Natural killer cell (primary cell): ENCODE data around the gene NRXN3. TPM values are rescaled to one million over a fixed set of nuclear protein-coding genes. Genes with fewer than 3 reads are reported as not detected.

ENCODE experiments used
- ATAC-seq, 3 donors: fragments of 150-1000 bp in 2 of 3; fragments of 200-7000 bp in 1 of 3; cut with Tn5 transposase; 1 replicate in 1 of 3; 2 replicates in 2 of 3; pipeline ENCODE4 v1.10.0; 2021; ENCODE audit warnings: mild to moderate bottlenecking in 2 of 3, moderate library complexity in 2 of 3
- DNase-seq, 2 donors: peaks; one replicate each; pipeline versions ENCODE4 v3.0.0 to v3.0.0-alpha.2; 2013 to 2021; ENCODE audit warnings: mixed read lengths in 1 of 2
- H3K27ac ChIP-seq: one replicate; pipeline ENCODE4 v1.5.1; 2013; ENCODE audit warnings: mild to moderate bottlenecking, low read length
- H3K27me3 ChIP-seq: one replicate; pipeline ENCODE4 v1.6.1; 2013; ENCODE audit warnings: low read length; ENCODE audit not compliant: control insufficient read depth, insufficient read depth
- H3K36me3 ChIP-seq: one replicate; pipeline ENCODE4 v1.6.1; 2013; ENCODE audit warnings: low read length; ENCODE audit not compliant: control insufficient read depth, insufficient read depth
- H3K4me1 ChIP-seq: one replicate; pipeline ENCODE4 v1.6.1; 2013; ENCODE audit warnings: low read length; ENCODE audit not compliant: control insufficient read depth, insufficient read depth
- H3K4me3 ChIP-seq: one replicate; pipeline ENCODE4 v1.5.1; 2013; ENCODE audit warnings: low read length
- H3K9me3 ChIP-seq: one replicate; pipeline ENCODE4 v1.6.1; 2013; ENCODE audit warnings: low read length; ENCODE audit not compliant: control insufficient read depth, insufficient read depth
- H3K27ac Mint-ChIP-seq, 2 donors: one replicate each; pipeline ENCODE4 v1.8.0; 2022; ENCODE audit warnings: mild to moderate bottlenecking in 2 of 2, mixed read lengths in 2 of 2, moderate library complexity in 1 of 2
- H3K27me3 Mint-ChIP-seq, 2 donors: one replicate each; pipeline ENCODE4 v1.8.0; 2022; ENCODE audit warnings: low read depth in 2 of 2, mixed read lengths in 2 of 2
- H3K36me3 Mint-ChIP-seq: one replicate; pipeline ENCODE4 v1.8.0; 2022; ENCODE audit warnings: mixed read lengths
- H3K4me1 Mint-ChIP-seq, 2 donors: one replicate each; pipeline ENCODE4 v1.8.0; 2022; ENCODE audit warnings: mixed read lengths in 2 of 2
- H3K4me3 Mint-ChIP-seq: one replicate; pipeline ENCODE4 v1.8.0; 2022; ENCODE audit warnings: mild to moderate bottlenecking, moderate library complexity, mixed read lengths
- H3K9me3 Mint-ChIP-seq, 2 donors: one replicate each; pipeline ENCODE4 v1.8.0; 2022; ENCODE audit warnings: mixed read lengths in 2 of 2
- WGBS: methylation state at CpG from one replicate; pipeline ENCODE4 v1.1.7; 2013; ENCODE audit warnings: missing lambda C conversion rate; ENCODE audit not compliant: insufficient coverage; 5-methylcytosine and 5-hydroxymethylcytosine counted together
- intact Hi-C: fragments of 100-400 bp; cut with micrococcal nuclease; formaldehyde crosslinking; loops from one replicate; pipeline ENCODE4 v1.14.2; 2022
- total RNA-seq, 4 donors: library from RNA; stranded (reverse); fragments of 120-200 nt in 1 of 4; gene quantifications; one replicate each; pipeline versions ENCODE4 v1.2.3 to v1.2.4, GENCODE V29; 2013 to 2022
- TF ChIP-seq, protein P1 (sequence below): fragments of 200-600 bp; IDR thresholded peaks from one replicate; pipeline ENCODE4 v1.8.0; 2022; ENCODE audit warnings: antibody characterized with exemption

Gene NRXN3
- total RNA-seq, 3 donors from 2014 or later (not counting 1 experiment from before 2014, with no cell fraction given), result not detected

DNA sequence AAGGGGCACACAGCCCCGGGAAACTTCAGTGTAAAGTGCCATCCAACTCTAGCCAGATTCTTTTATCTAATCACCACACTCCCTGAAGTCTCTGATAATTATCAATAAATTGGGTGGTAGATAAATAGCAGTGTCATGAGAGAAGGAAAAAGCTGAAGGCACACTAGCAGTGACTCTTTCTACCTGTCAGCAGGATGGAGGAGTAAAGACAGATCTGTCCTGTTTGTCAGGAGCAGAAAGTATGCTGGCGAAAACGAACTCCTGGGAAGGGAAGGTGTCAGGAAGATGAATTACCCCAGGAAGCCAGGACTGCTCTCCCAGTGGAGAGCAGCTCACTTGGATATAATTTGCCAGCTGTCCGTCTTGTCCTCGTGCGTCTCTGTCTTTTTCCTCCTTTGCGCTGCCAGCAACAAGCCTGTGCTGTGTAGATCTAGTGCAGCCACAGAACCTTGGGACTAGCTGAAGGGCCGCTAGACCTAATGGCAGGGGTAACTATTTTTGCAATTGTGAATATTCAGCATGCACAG lies 1059.3 kb downstream of the NRXN3 start:
- H3K4me3 Mint-ChIP-seq, result no peak overlapping the region
- H3K4me3 ChIP-seq, result no peak overlapping the region
- H3K27ac ChIP-seq, result no peak overlapping the region
- TF ChIP-seq, protein P1, sequence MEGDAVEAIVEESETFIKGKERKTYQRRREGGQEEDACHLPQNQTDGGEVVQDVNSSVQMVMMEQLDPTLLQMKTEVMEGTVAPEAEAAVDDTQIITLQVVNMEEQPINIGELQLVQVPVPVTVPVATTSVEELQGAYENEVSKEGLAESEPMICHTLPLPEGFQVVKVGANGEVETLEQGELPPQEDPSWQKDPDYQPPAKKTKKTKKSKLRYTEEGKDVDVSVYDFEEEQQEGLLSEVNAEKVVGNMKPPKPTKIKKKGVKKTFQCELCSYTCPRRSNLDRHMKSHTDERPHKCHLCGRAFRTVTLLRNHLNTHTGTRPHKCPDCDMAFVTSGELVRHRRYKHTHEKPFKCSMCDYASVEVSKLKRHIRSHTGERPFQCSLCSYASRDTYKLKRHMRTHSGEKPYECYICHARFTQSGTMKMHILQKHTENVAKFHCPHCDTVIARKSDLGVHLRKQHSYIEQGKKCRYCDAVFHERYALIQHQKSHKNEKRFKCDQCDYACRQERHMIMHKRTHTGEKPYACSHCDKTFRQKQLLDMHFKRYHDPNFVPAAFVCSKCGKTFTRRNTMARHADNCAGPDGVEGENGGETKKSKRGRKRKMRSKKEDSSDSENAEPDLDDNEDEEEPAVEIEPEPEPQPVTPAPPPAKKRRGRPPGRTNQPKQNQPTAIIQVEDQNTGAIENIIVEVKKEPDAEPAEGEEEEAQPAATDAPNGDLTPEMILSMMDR, result no peak
- no peak overlapping the region for H3K27ac Mint-ChIP-seq
- peaks cover 8% of the 10 kb centered on the region for H3K9me3 ChIP-seq
- no peaks in the 10 kb centered on the region for H3K36me3 ChIP-seq
- DNase-seq (no peak), ATAC-seq (no peak)
- H3K27me3 ChIP-seq, result no peaks in the 10 kb centered on the region
- intact Hi-C loops, result no loop called here
- no peaks in the 10 kb centered on the region for H3K4me1 ChIP-seq
- H3K36me3 Mint-ChIP-seq, result no peaks in the 10 kb centered on the region
- no peaks in the 10 kb centered on the region for H3K4me1 Mint-ChIP-seq
- H3K27me3 Mint-ChIP-seq, result no peaks in the 10 kb centered on the region
- peaks cover 6 to 7% of the 10 kb centered on the region in 2 donors for H3K9me3 Mint-ChIP-seq
- 35% methylated on average over 7 of the region's 8 CpGs for whole genome bisulfite sequencing

GRCh38 chr14:79242666-79243065 lies 1072.5 kb downstream of the NRXN3 start:
- Histone ChIP-seq H3K9me3 (no peaks in the 10 kb centered on the region), H3K27me3 (no peaks in the 10 kb centered on the region), H3K27ac (no peak overlapping the region), H3K4me1 (no peaks in the 10 kb centered on the region), H3K4me3 (no peak overlapping the region), H3K36me3 (no peaks in the 10 kb centered on the region)
- TF ChIP-seq, protein P1, result no peak
- H3K27me3 Mint-ChIP-seq, result no peaks in the 10 kb centered on the region
- no peak overlapping the region for H3K4me3 Mint-ChIP-seq
- H3K4me1 Mint-ChIP-seq, result no peaks in the 10 kb centered on the region
- intact Hi-C loops, result no loop called here
- DNase-seq, result no peak
- peaks cover 3 to 13% of the 10 kb centered on the region in 2 donors for H3K9me3 Mint-ChIP-seq
- no peaks in the 10 kb centered on the region for H3K36me3 Mint-ChIP-seq
- no peak for ATAC-seq
- H3K27ac Mint-ChIP-seq, result no peak overlapping the region

DNA sequence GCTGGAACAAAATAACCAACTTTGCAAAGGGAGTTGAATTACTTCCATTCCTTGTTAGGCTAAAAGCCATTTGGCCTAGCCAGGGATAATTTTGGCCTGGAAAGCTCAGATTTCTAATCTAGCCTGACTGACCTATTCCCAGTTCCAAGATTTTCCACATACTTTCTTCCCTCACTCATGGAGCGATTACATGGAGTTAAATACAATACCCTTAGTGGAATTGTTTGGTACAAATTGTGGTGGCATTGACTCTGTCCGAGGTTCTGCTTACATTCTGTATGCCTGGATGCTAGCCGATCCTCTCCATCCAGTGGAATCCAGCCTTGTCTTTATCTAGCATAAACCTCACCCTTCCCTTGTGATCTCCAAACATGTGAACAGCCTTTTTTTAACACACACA lies 1076.0 kb downstream of the NRXN3 start:
- H3K27ac ChIP-seq, result no peak overlapping the region
- ATAC-seq (no peak), DNase-seq (no peak)
- H3K4me3 ChIP-seq, result no peak overlapping the region
- intact Hi-C loops, result no loop called here
- H3K27me3 ChIP-seq, result no peaks in the 10 kb centered on the region
- Mint-ChIP-seq H3K36me3 (no peaks in the 10 kb centered on the region), H3K4me1 (no peaks in the 10 kb centered on the region), H3K4me3 (no peak overlapping the region), H3K27me3 (no peaks in the 10 kb centered on the region), H3K27ac (no peak overlapping the region), H3K9me3 (peaks cover 6 to 10% of the 10 kb centered on the region in 2 donors)
- no peaks in the 10 kb centered on the region for H3K4me1 ChIP-seq
- no peaks in the 10 kb centered on the region for H3K9me3 ChIP-seq
- H3K36me3 ChIP-seq, result no peaks in the 10 kb centered on the region
- TF ChIP-seq, protein P1, result no peak
- 91% methylated on average over 2 of the region's 3 CpGs for WGBS

- no peaks in the 10 kb centered on the region for H3K27me3 Mint-ChIP-seq
- ATAC-seq (no peak), DNase-seq (no peak)
- no peaks in the 10 kb centered on the region for H3K27me3 ChIP-seq
- H3K36me3 ChIP-seq, result no peaks in the 10 kb centered on the region
- H3K27ac ChIP-seq, result no peak overlapping the region
- H3K9me3 ChIP-seq, result peaks cover 4% of the 10 kb centered on the region
- peaks cover 9 to 14% of the 10 kb centered on the region in 2 donors for H3K9me3 Mint-ChIP-seq
- no peak overlapping the region for H3K4me3 ChIP-seq
- WGBS, result 70% methylated on average over 2 of the region's 2 CpGs
- no peak overlapping the region for H3K4me3 Mint-ChIP-seq
- no peaks in the 10 kb centered on the region for H3K36me3 Mint-ChIP-seq
- intact Hi-C loops, result no loop called here
- H3K27ac Mint-ChIP-seq, result no peak overlapping the region
- H3K4me1 Mint-ChIP-seq, result no peaks in the 10 kb centered on the region
- H3K4me1 ChIP-seq, result no peaks in the 10 kb centered on the region
- TF ChIP-seq, protein P1, result no peak
Measured at GRCh38 chr14:79248126-79248525, 1078.0 kb downstream of the NRXN3 start.
